Loucy (cell line): Measurements from ENCODE around the gene GAS2.

Source experiments
- H2AFZ ChIP-seq: fragments of 200-600 bp; sonication (generic); 2 replicates; pipeline ENCODE4 v1.6.0; 2016; ENCODE audit warnings: antibody characterized with exemption, mild to moderate bottlenecking, low read length, moderate library complexity
- H3F3A ChIP-seq: fragments of 200-600 bp; 2 replicates; pipeline ENCODE4 v1.6.0; 2016; ENCODE audit warnings: antibody characterized with exemption, low read depth, mild to moderate bottlenecking
- H3K27me3 ChIP-seq: fragments of 200-600 bp; sonication (generic); 2 replicates; pipeline ENCODE4 v1.6.1; 2014; ENCODE audit warnings: low read length, mild to moderate bottlenecking; ENCODE audit not compliant: insufficient read depth, poor library complexity, severe bottlenecking
- H3K36me3 ChIP-seq: fragments of 200-600 bp; sonication (generic); 2 replicates; pipeline ENCODE4 v1.6.1; 2016; ENCODE audit warnings: low read length; ENCODE audit not compliant: insufficient read depth
- H3K4me1 ChIP-seq: fragments of 200-600 bp; sonication (generic); 2 replicates; pipeline ENCODE4 v1.5.1; 2014; ENCODE audit warnings: low read length, mild to moderate bottlenecking; ENCODE audit not compliant: insufficient read depth, poor library complexity, severe bottlenecking
- H3K4me2 ChIP-seq: fragments of 200-600 bp; sonication (generic); 2 replicates; pipeline ENCODE4 v1.6.0; 2014; ENCODE audit warnings: antibody characterized with exemption, low read length, low read depth, mild to moderate bottlenecking; ENCODE audit not compliant: poor library complexity, severe bottlenecking
- H3K4me3 ChIP-seq: fragments of 200-600 bp; sonication (generic); 2 replicates; pipeline ENCODE4 v1.5.1; 2014; ENCODE audit warnings: low read length, mild to moderate bottlenecking, mixed read lengths; ENCODE audit not compliant: poor library complexity, severe bottlenecking
- H3K79me2 ChIP-seq: fragments of 200-600 bp; sonication (generic); 2 replicates; pipeline ENCODE4 v1.6.1; 2014; ENCODE audit warnings: low read length; ENCODE audit not compliant: insufficient read depth
- H3K9ac ChIP-seq: fragments of 200-600 bp; sonication (generic); 2 replicates; pipeline ENCODE4 v1.6.0; 2014; ENCODE audit warnings: mild to moderate bottlenecking, low read depth, low read length, moderate library complexity; ENCODE audit not compliant: poor library complexity, severe bottlenecking
- H3K9me2 ChIP-seq: fragments of 200-600 bp; sonication (generic); replicated peaks from 2 replicates; pipeline ENCODE4 v1.6.1; 2016; ENCODE audit warnings: low read depth, low read length, mixed read lengths
- H3K9me3 ChIP-seq: fragments of 200-600 bp; sonication (generic); 2 replicates; pipeline ENCODE4 v1.6.1; 2014; ENCODE audit warnings: mild to moderate bottlenecking, antibody characterized with exemption, low read length, low read depth; ENCODE audit not compliant: insufficient read depth
- H4K20me1 ChIP-seq: fragments of 200-600 bp; sonication (generic); 2 replicates; pipeline ENCODE4 v1.6.0; 2014; ENCODE audit warnings: antibody characterized with exemption, low read length, mild to moderate bottlenecking; ENCODE audit not compliant: insufficient read depth, poor library complexity, severe bottlenecking
- EZH2phosphoT487 ChIP-seq: fragments of 200-600 bp; IDR thresholded peaks from 2 replicates; pipeline ENCODE4 v1.6.1; 2018; ENCODE audit warnings: antibody characterized with exemption, mild to moderate bottlenecking, moderate library complexity, borderline replicate concordance
- TF ChIP-seq, protein P1 (sequence below): fragments of 200-600 bp; sonication (generic); conservative IDR thresholded peaks from 2 replicates; pipeline ENCODE4 v1.5.1; 2014; ENCODE audit warnings: mild to moderate bottlenecking, antibody characterized with exemption, low read length

Gene GAS2

DNA sequence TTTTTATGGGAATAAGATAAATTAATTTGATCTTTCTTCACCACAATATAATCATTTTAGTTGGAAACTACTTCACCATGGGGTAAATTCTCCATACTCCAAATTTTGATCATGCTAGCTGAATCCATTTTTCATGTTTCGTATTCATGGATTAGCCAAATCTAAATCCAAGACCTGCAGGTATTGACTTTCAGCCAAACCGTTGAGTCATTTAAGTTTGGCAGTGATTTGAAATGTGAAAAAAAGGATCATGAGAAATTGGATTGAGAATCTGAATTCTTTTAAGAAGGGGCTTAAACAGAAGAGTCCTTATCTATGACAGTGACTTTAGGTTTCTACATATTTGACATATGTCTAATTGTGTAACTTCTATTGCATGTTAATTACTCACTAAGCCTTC lies 5.3 kb downstream of the GAS2 start:
- H3K36me3 ChIP-seq, result no peaks in the 10 kb centered on the region
- no peak for TF ChIP-seq EZH2phosphoT487
- TF ChIP-seq, protein P1, sequence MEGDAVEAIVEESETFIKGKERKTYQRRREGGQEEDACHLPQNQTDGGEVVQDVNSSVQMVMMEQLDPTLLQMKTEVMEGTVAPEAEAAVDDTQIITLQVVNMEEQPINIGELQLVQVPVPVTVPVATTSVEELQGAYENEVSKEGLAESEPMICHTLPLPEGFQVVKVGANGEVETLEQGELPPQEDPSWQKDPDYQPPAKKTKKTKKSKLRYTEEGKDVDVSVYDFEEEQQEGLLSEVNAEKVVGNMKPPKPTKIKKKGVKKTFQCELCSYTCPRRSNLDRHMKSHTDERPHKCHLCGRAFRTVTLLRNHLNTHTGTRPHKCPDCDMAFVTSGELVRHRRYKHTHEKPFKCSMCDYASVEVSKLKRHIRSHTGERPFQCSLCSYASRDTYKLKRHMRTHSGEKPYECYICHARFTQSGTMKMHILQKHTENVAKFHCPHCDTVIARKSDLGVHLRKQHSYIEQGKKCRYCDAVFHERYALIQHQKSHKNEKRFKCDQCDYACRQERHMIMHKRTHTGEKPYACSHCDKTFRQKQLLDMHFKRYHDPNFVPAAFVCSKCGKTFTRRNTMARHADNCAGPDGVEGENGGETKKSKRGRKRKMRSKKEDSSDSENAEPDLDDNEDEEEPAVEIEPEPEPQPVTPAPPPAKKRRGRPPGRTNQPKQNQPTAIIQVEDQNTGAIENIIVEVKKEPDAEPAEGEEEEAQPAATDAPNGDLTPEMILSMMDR, result no peak
- no peaks in the 10 kb centered on the region for H3K9me3 ChIP-seq
- H3K79me2 ChIP-seq, result no peaks in the 10 kb centered on the region
- no peak overlapping the region for H2AFZ ChIP-seq
- H3K4me2 ChIP-seq, result no peak overlapping the region
- H3F3A ChIP-seq, result no peaks in the 10 kb centered on the region
- no peak overlapping the region for H3K4me3 ChIP-seq
- no peak overlapping the region for H3K9ac ChIP-seq
- peaks cover 19% of the 10 kb centered on the region for H3K27me3 ChIP-seq
- H4K20me1 ChIP-seq, result no peaks in the 10 kb centered on the region
- no peaks in the 10 kb centered on the region for H3K4me1 ChIP-seq
- no peaks in the 10 kb centered on the region for H3K9me2 ChIP-seq

DNA sequence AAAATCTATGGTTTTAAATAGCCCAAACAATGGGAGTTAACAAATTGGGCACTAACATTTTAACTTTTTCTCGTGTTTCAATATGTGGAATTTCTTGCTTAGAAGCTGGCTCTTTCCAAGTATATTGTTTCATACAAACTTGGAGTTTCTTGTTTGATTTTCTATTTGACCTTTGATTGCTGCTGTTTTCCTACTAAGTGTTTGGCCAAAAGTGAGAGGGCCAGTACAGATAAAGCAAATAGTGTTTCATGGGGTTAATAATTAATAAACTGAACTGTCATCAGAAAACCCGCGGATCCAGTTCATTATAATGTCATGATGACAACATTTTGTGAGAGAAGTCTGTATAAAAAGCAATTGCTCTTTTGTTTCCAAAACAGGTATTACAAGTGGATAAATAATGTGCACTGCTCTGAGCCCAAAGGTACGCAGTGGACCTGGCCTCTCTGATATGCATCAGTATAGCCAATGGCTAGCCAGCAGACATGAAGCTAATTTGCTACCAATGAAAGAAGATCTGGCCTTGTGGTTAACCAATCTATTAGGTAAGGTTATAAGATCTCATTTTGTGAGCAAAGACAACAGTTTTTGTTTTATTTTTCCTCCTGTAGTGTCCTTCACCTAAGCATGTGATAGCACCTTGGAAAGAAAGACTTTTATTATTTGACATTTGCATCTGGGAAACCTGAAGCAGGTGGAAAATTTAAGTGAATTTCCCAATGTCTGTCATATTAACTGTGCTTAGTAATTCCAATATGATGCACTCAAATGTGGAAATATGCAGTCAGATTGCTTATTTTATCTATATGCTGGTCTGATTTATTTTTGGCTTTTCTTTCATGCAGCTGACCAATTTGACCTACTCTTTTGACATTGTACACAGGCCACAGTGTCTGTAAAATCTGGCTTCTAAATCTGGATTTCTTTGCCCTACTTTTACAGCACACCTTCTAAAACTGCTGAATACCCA lies 8.3 kb downstream of the GAS2 start:
- no peaks in the 10 kb centered on the region for H3K9me2 ChIP-seq
- no peaks in the 10 kb centered on the region for H3F3A ChIP-seq
- H3K9me3 ChIP-seq, result no peaks in the 10 kb centered on the region
- H3K4me3 ChIP-seq, result no peak overlapping the region
- H3K9ac ChIP-seq, result no peak overlapping the region
- no peaks in the 10 kb centered on the region for H3K4me1 ChIP-seq
- H4K20me1 ChIP-seq, result no peaks in the 10 kb centered on the region
- no peaks in the 10 kb centered on the region for H3K36me3 ChIP-seq
- no peak overlapping the region for H3K4me2 ChIP-seq
- no peak overlapping the region for H2AFZ ChIP-seq
- H3K27me3 ChIP-seq, result no peaks in the 10 kb centered on the region
- H3K79me2 ChIP-seq, result no peaks in the 10 kb centered on the region
- no peak for TF ChIP-seq EZH2phosphoT487
- TF ChIP-seq, protein P1, result no peak

DNA sequence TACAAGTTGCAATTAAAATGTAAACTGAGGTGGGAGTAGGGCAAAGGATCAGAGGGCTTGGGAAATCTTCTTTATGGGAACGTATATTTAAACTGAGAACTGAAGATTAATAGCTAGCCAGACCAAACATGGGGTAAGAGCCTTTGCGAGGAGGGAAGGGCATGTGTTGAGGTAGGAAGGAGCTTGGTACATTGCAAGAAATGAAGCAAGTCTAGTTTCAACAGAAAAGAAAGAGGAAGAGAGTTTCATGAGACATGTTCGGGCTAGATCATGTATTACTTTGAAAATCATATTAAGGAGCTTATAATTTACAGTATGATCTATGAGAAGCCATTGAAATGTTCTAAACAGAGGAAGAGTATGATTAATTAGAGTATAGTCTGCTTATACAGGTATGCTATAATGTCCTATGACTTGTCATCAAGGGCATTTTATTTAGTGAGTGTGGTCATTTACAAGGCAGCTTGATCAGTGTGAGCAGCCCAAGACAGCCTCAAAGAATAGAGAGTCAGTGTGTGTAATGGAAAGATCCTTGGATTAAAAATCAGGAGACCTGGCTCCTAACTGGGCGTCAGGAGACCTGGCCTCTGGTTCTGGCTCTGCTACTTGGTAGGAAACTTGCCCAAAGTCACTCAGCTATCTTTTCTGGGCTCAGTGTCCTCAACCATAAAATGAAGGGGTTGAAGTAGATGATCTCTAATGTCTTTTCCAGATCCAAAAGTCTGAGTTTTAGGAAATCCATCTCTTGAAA lies 10.9 kb downstream of the GAS2 start:
- Histone ChIP-seq H3K9ac (no peak overlapping the region), H3K36me3 (no peaks in the 10 kb centered on the region), H3K79me2 (no peaks in the 10 kb centered on the region), H3K9me2 (no peaks in the 10 kb centered on the region), H3K9me3 (no peaks in the 10 kb centered on the region), H4K20me1 (no peaks in the 10 kb centered on the region), H3K4me1 (no peaks in the 10 kb centered on the region), H3K27me3 (no peaks in the 10 kb centered on the region), H3F3A (no peaks in the 10 kb centered on the region), H3K4me3 (no peak overlapping the region), H2AFZ (no peak overlapping the region), H3K4me2 (no peak overlapping the region)
- no peak for TF ChIP-seq EZH2phosphoT487
- TF ChIP-seq, protein P1, result no peak
